Endometrial microvascular endothelial cells (primary cell): ENCODE results near the gene TMEM38A. TPM values are rescaled to one million over a fixed set of nuclear protein-coding genes. Genes with fewer than 3 reads are reported as not detected.

Experiments
- in situ Hi-C: cut with HindIII; loops from 2 replicates; pipeline ENCODE4 v1.10.0; 2017; ENCODE audit warnings: low sequenced_read_pairs, low pct_unique_long_range_greater_than_20kb; ENCODE audit errors: inconsistent ontology term
- total RNA-seq: library from RNA; depleted of rRNA; stranded (reverse); fragments of >200 nt; gene quantifications from one replicate; pipeline ENCODE4 v1.2.3, GENCODE V29; 2015; ENCODE audit errors: inconsistent ontology term

Gene TMEM38A, protein sequence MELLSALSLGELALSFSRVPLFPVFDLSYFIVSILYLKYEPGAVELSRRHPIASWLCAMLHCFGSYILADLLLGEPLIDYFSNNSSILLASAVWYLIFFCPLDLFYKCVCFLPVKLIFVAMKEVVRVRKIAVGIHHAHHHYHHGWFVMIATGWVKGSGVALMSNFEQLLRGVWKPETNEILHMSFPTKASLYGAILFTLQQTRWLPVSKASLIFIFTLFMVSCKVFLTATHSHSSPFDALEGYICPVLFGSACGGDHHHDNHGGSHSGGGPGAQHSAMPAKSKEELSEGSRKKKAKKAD
- total RNA-seq = not detected

DNA sequence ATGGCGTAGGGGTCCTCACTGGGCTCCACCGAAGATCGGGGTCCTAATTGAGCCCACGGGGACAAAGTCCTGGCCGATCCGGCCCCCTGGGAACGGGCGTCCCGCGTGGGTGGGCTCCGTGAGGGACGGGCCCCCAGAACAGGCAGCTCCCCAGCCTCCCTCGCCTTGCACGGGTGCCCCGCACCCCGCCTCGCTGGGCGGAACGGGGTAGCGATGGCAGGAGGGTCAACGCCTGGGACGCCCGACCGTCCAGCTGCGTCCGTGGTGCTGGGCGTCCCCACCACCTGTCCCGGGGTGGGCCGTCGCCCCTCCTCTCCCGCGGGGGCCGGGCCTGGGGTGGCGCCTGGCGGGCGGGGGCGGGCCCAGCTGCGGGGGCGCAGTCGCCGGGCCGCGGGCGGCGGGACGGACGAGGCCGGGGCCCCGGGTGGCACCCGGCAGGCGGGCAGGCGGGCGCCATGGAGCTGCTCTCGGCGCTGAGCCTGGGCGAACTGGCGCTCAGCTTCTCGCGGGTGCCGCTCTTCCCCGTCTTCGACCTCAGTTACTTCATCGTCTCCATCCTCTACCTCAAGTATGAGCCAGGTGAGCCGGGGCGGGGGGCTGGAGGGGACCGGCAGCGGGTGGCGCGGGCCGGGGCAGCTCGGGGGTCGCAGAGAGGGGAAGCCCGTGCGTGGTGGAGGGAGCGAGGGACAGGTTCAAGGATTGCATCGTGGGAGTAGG lies at the start of gene TMEM38A:
TSS of gene TMEM38A (plus strand) at position 377 of the 717 bp plus-strand sequence. CDS start at position 456, 79 bp downstream.
- in situ Hi-C loops = no loop called here

DNA sequence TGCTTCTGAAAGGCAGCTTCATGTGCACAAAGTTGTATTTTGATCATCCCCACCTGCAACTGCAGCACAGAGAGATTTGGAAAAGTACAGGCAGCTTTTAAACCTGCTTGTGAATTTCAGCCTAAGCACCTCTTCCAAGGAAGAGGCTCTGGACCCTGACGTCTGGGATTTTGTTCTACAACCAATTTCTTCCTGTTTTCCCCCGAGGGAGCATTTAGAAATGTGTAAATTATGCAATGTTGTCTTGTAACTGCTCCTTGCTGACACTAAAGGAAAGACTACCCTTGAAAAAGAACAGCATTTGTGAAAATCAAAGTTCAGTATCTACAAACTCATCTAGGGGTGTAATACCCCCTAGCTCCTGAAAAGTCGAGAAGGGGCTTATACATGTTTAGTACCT lies 48.3 kb upstream of the TMEM38A start:
- in situ Hi-C loops = no loop called here

DNA sequence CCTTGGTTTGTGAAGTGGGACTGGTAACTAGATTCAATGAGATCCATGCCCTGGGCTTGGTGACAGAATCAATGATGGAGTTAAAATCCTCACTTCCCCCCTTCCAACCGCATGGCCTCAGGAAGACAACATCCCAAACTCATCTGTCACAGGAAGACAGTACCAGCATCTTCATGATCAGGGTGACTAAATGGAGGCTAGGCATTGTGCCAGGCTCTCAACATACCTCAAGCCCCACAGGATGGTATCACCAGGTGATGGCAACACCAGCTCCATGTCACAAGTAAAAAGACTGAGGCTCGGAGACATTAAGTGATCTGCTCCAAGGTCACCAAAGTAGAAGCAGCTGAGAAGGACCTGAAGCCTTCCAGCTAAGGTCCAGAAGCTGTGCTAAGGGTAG lies 47.1 kb upstream of the TMEM38A start:
- in situ Hi-C loops = no loop called here

DNA sequence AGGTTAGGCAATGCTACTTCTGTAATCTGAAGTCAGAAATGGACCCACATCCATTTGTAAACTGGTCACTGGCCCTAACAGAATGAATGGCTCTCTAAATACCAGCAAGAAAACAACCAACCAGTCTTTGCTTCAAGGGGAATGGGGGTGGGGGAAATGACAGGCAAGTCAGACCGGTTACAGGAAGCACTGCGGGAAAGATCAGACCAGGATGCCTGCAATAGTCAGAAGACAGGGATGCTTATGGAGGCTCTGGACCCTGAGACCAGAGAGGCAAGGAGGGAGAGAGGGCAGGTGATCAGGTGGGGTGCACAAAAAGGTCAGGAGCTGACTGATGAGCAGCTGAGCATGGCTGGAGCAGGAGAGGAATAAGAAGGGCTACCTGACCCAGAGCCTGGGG lies 46.0 kb upstream of the TMEM38A start:
- in situ Hi-C loops = no loop called here

DNA sequence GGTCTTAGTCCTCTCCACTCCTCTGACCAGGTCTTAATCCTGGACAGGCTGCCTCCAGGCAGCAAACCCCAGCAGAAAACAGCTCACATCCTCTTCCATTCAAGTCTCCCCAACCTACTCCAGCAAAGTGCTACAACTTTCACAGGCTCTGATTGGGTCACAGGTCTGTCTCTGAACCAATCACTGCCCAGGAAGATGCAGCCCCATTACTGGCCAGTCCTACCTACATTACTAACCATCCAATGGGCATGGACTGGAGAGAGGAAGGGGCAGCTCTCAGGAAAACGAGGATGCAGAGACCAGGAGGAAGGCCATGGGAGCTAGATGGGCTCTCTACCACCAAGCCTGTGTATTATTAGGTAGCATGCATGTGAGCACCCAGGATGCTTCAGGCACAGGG lies 45.1 kb upstream of the TMEM38A start:
- in situ Hi-C loops = no loop called here

DNA sequence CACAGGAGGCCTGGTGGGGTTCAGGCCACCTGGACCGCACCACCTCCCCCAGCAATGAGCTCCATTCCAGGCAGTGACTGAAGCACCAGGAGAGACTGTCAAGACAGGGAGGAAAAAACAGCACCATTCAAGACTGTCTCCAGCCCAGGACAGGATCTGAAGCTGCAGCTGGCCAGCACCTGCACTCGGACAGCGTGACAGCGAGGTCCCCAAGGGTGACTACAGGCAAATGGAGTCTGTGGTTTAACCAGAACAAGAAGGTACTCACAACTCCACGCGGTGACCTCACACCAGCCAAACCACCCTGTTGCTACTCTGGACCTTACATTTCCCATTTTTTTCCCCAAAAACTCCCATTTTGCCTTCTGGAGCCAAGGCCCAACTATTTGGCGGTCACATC lies 42.7 kb upstream of the TMEM38A start:
- in situ Hi-C loops = no loop called here

DNA sequence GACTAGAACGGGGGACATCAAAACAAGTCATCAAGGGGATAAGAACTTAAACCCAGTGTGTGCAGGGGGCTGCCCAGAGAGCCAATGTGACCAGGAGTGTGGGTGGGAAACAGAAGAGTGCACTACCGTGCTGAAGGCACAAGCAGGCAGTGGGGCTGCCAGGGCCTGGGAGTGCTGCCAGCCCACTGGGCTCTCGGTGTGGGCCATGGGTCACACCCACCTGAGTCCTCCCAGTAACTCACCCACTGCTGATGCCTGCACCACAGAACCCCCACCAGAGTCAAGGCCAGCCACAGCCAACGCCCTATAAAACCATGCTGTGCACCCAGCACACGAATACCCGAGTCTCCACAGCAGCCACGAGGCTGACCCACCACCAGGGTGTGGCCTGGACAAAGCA lies 41.5 kb upstream of the TMEM38A start:
- in situ Hi-C loops = no loop called here

DNA sequence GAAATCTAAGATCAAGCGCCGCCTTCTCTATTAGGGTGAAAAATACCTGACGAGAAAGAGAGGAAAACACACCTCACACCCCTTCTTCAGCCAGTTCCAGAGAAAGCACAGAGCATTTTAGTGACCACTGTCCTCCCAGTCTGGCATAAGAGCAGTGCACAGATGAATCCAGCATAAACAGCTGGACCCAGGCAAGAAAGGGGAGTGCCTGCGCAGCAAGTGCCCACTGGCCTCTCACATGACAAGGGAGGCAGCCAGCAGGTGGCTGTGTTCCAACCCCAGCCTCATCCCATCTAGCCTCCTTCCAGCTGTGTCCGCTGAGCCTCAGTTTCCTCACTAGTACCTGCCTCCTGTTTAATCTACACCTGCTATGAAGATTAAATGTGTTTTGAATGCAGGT lies 40.9 kb upstream of the TMEM38A start:
- in situ Hi-C loops = no loop called here

DNA sequence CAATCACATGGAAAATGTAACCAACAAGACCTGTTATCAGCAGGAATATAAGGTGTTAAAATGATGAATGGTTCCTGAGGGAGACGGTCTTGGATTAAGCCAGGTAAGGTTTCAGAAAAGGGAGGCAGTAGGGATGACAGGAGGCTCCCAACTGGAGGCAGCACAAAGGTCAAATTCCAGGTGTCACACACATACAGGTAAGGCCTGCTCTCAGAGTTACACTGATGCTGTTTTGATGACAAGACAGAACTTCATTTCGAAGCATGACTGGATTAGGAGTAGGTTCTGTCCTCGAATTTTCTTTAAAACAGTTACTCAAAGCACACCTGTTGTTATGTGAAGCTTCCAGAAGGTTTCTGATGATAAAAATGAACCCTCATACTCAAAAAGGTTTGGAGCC lies 40.4 kb upstream of the TMEM38A start:
- in situ Hi-C loops = no loop called here

DNA sequence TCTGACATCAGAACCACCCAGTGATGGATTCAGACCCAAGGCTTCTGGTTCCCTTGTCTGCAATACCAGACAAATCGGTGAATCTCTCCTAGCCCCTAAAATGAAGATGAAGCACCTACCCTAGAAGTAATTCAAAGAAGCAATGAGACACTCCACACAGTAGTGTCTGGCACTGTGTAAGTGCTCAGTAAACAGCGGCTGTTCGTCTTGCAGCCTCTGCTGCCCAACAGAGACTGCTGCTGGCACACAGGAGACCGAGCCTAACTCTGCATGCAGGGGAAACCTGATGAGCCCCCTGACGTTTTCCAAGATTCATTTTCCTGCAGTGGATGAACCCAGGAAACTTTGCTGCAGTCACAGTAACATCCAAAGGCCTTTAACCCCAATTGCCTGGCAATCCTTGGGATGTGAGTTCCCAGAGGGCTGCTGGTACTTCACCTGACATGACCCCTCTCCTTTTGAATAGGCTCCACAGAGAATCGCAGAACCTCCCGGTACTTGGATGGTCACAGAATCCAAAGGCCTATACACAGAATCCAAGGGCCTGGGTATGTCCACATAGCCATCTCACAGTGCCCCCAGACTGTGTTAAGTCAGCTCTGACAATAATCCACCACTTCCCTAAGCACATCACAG lies 39.7 kb upstream of the TMEM38A start:
- in situ Hi-C loops = no loop called here

DNA sequence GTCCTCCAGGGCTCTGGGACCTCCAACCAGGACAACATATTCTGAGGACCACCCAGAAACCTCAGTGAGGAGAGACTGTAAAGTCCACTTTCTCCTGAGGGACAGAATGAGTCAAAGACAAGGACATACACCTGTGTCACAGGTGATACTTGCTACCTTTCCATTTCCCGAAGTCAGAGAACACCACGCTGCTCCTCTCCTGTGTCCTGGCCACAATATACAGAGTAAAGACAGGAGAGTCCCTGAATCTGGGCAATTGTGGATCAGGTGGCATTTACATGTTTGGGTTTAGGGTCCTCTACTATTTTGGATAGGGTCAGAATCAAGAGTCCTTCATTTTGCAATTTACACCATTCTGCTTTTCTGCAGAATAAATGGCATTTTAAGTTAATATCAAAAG lies 37.9 kb upstream of the TMEM38A start:
- in situ Hi-C loops = no loop called here

DNA sequence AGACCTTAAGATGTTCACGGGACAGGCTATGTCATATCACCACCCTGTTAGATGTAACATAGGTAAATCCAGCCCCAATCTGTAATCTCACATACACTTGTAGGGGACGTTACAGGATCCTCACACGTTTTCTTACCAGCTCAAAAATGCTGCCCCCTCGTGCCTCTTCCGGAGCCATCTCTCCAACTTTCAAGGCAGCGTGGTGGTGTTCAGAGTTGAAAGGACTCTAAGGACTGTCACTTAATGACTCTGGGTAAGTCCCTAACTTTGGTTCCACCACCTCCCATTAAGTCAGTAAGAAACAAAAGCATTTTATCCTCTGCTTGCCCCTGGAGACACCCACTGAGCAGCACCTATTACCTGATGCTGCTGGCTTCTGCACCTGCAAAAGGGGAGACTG lies 37.4 kb upstream of the TMEM38A start:
- in situ Hi-C loops = no loop called here

DNA sequence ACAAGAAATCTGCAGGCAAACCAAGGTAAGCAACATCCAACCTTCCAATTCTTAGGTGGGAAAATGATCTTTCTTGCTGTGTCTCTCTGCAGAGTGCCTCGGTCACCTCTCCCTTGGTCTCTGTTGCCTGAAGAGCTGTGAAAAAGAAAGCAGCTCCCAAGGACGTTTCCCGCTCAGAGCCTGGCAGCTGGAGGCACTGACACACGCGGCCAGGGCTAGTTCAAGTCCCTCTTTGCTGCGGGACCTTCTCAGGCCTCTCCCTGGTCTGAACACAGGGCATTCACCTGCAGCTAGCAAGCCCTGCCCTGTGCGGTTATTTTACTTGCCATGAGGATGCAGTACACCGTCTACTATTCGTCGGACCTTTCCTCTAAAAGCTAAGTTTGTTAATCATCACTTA lies 36.7 kb upstream of the TMEM38A start:
- in situ Hi-C loops = no loop called here

DNA sequence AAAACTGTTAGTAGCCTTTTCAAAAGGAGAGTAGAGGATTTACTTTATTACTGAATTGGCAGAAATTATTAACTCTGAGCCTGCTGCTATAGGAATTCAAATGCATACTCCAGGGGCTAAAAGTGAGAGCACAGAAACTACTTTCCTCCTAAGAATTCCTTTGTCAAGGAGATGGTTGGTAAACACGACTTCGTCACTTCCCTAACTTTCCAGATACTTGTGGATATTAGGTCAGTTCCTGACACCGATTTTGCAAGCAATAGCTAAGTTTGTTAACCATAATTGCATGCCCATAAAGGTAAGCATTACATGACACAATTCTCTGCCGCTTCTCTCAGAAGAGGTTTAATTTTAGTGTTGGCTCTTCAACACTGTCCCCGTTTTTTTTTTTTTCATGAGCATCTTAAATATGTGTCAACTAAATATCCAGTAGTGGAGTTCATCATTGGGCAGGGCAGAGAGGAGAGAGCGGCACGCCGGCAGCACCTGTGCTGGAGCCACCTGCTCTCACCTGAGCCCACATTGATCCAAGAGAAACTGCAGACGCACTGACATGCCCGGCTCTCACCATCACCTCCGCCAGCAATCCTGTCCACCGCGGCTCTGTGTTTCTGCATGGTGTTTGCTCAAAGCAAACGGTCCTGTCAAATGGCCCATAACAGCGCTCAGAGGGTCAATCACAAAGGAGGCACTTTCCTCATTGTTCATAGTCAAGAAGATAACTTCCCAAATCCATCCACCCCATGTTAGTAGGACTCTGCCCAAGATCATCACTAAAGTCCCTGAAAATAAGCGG lies 35.6 kb upstream of the TMEM38A start:
- in situ Hi-C loops = no loop called here

DNA sequence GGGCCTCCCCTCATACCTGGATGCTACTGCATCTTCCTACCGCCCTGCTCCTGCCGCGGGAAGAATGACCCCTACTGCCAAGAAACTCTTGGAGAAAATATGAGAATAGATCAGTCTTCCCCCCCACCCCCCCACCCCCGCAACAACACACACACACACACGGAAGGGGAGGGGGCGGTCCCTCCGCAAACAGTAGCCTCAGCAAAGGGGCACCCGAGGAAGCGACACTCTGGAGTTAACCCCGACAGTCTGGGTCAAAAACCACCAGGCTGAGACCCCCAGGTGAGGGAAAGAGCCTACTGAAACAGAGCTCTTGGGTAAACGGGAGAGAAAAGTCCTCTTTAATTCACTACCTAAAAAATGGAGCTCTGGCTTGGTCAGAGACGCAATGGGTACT lies 34.1 kb upstream of the TMEM38A start:
- in situ Hi-C loops = no loop called here

DNA sequence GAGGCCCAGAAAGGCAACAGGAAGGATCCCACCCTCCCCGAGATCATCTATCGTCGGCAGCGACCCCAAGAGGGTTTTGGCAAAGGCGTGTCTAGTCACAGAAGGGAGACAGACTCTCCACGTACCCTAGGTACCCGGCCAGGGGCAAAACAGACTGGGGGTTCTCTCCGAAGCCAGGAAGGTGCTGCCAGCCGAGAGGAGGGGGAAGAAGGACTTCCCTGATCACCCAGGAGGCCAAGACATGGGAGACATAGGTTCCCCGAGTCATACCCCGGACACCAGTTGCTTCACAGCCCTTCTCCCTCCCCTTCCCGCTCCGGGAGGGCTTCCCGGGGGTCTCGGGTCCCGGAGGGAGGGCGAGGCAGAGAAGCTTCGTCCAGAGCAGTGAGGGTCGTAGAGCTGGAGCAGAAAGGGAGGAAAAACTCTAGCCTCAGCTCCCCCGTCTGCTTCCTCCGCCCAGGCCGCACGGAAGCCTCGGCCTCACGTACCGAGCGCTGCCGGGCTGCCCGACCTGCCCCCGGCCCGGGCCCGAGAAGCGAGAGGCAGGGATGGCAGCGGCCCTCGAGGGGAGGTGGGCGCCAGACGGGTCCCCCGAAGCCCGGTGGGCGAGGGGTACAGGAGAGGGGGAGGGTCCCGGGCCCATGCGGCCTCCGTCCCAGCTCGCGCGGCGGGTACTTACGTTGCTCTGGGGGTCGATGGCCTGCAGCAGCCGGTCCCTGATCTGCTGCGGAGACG lies 33.6 kb upstream of the TMEM38A start:
- in situ Hi-C loops = no loop called here

DNA sequence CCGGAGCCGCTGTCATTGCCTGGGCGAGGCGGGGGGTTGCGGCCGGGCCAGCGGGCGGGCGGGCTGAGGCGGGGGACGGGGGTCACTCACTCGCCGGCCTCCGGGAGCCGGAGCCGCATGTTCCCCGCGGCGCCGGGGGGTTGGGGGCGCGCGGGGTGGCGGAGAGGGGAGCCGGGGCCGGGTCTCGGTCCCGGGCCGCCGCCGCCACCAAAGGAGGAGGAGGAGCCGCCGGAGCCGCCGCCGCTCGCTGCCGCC lies 33.1 kb upstream of the TMEM38A start:
- in situ Hi-C loops = no loop called here

DNA sequence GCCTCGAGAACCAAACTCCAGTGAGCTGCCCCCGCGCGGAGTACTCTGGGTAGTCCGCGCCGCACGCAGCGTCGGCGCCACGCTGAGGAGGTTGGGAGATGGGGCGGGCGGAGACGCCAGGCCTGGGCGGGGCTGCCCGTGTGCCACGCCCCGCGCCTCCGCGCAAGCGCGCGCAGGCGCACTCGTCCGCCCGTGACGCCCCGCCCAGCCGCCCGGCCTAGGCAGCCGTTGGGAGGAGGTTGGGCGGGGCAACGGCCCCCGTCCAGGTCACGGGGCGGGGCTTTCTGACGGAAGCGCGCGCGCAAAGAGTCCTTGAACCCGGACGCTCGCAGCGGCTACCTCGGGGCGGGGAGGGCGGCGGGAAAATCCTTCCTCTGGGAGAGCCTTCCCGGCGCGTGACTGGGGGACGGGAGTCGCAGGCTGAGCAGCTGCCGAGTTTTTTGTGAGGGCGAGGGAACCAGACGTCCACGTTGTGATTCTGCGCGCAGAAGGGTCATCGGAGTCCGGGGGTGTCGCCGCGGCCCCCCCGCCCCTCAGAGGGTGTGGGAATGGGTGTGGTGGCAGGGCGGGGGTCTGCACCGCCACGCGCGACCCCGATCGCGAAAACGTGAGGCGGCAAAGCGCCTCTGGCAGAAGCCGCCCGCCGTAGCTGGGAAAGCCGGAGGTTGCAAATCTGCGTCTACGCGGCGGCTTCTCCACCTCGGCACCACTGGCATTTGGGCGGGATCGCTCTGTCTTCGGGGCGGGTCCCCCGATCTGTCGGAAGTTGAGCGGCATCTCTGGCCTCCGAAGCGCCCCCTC lies 32.6 kb upstream of the TMEM38A start, which contains the start of gene MED26:
TSS of gene MED26 (minus strand) at position 22 of the 801 bp plus-strand sequence. CDS start 261 bp downstream, outside the sequence.
- in situ Hi-C loops = no loop called here
